NT2/D1 (cell line): ENCODE measurements around the gene ARID1B.

Experiments
- YY1 ChIP-seq: IDR thresholded peaks from 2 replicates; pipeline ENCODE4 v1.6.1; 2011; ENCODE audit not compliant: insufficient read length, insufficient read depth
- ZNF274 ChIP-seq: IDR thresholded peaks from 2 replicates; pipeline ENCODE4 v1.6.1; 2011; ENCODE audit warnings: mild to moderate bottlenecking, low read depth, low read length

- TF ChIP-seq YY1: no peak
- TF ChIP-seq ZNF274: no peak
These were observed 336.2 kb downstream of the ARID1B start for GRCh38 chr6:157113389-157113788.
